Measurements from ENCODE around the gene LRRC8E.

DNA sequence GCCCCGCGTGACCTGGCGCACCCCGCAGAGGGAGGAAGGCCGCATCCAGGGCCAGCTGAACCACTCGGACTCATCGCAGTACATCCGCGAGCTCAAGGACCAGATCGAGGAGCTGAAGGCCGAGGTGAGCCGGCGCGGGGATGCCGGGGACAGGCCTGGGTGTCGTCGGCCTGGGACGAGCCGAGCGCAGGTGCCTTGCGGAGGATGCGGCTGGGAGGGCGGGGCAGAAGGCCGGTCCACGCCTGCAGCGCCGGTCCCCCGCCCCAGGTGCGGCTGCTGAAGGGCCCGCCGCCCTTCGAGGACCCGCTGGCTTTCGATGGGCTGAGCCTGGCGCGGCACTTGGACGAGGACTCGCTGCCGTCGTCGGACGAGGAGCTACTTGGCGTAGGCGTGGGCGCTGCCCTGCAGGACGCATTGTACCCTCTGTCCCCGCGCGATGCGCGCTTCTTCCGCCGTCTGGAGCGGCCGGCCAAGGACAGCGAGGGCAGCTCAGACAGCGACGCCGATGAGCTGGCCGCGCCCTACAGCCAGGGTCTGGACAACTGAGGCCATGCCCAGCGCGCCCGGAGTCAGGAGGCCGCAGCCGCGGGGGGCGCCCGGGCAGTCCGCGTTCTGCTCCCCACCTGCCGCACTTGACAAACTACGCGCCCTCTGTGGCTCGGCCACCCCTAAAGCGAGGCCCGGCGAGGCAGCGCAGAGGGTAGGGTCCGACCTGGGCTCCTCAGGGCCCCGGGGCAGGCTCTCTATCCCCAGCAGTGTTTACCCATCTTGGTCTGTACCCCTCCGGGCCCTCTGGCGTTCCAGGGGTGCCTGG lies 24.9 kb upstream of the LRRC8E start:
- TF ChIP-seq EZH2 (IDR thresholded peaks at IDR 0.05; ENCODE audit: borderline replicate concordance), result no peak
- TF ChIP-seq, protein P1, sequence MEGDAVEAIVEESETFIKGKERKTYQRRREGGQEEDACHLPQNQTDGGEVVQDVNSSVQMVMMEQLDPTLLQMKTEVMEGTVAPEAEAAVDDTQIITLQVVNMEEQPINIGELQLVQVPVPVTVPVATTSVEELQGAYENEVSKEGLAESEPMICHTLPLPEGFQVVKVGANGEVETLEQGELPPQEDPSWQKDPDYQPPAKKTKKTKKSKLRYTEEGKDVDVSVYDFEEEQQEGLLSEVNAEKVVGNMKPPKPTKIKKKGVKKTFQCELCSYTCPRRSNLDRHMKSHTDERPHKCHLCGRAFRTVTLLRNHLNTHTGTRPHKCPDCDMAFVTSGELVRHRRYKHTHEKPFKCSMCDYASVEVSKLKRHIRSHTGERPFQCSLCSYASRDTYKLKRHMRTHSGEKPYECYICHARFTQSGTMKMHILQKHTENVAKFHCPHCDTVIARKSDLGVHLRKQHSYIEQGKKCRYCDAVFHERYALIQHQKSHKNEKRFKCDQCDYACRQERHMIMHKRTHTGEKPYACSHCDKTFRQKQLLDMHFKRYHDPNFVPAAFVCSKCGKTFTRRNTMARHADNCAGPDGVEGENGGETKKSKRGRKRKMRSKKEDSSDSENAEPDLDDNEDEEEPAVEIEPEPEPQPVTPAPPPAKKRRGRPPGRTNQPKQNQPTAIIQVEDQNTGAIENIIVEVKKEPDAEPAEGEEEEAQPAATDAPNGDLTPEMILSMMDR (IDR thresholded peaks at IDR 0.05; ENCODE audit: poor library complexity), result no peak
- TF ChIP-seq EZH2phosphoT487 (IDR thresholded peaks at IDR 0.05; ENCODE audit: low read depth, severe bottlenecking, unreplicated experiment), result no peak
